HepG2 (cell line): ENCODE data around the gene SIGLEC1. TPM values are rescaled to one million over a fixed set of nuclear protein-coding genes. Genes with fewer than 3 reads are reported as not detected.

Source experiments
- ATAC-seq: fragments of 200-7000 bp; cut with Tn5 transposase; 3 replicates; pipeline ENCODE4 v1.9.1; 2020; ENCODE audit warnings: mild to moderate bottlenecking, moderate library complexity
- BruUV-seq: library from RNA; stranded (reverse); fragments of 400-500 nt; replicated peaks from 2 replicates; lab custom pipeline; 2021; lab: Mats Ljungman, UMichigan
- CTCF ChIA-PET: fragments of 300-600 bp; formaldehyde crosslinking; extraction: SDS; loops from one replicate; lab custom pipeline; 2021; ENCODE audit warnings: low total read pairs, inconsistent platforms, low intra/inter-chr PET ratio; lab: Yijun Ruan, JAX
- POLR2A ChIA-PET: fragments of 350-600 bp; sonication (Branson Sonifier 250); formaldehyde crosslinking; loops from one replicate; lab custom pipeline; 2020; ENCODE audit warnings: antibody characterized with exemption, inconsistent platforms; lab: Yijun Ruan, JAX
- DNase-seq: peaks from one replicate; pipeline ENCODE4 v3.0.0-alpha.2; 2015; ENCODE audit warnings: low spot score
- FAIRE-seq: peaks from 3 replicates; lab custom pipeline; 2011; peaks lifted over from hg19 to GRCh38; lab: Jason Lieb, UNC
- H2AFZ ChIP-seq: one replicate; pipeline ENCODE4 v1.6.1; 2011; ENCODE audit warnings: low read length, inconsistent platforms
- H3K27ac ChIP-seq: fragments of 300-600 bp; 3 replicates; pipeline ENCODE4 v1.8.0; 2011; ENCODE audit warnings: mixed run types, mild to moderate bottlenecking, mixed read lengths, low read length, inconsistent platforms; ENCODE audit not compliant: insufficient read depth; ENCODE audit errors: extremely low read length
- H3K27me3 ChIP-seq, 2 experiments: fragments of 200-600 bp in 1 of 2; 2 replicates in 1 of 2; 3 replicates in 1 of 2; pipeline versions ENCODE4 v1.6.0 to v1.8.0; 2011; ENCODE audit warnings: low read length in 2 of 2, mild to moderate bottlenecking in 2 of 2, moderate library complexity in 2 of 2, inconsistent platforms in 1 of 2; ENCODE audit not compliant: insufficient read depth in 2 of 2, control insufficient read depth in 1 of 2
- H3K36me3 ChIP-seq, 2 experiments: fragments of 200-600 bp in 1 of 2; replicated peaks in 1 of 2; 2 replicates in 1 of 2; 3 replicates in 1 of 2; pipeline versions ENCODE4 v1.5.1 to v1.8.0; 2011; ENCODE audit warnings: low read length in 2 of 2, inconsistent platforms in 1 of 2; ENCODE audit not compliant: insufficient read depth in 2 of 2, control insufficient read depth in 1 of 2
- H3K4me1 ChIP-seq: 2 replicates; pipeline ENCODE4 v1.5.1; 2012; ENCODE audit warnings: low read length, inconsistent platforms; ENCODE audit not compliant: insufficient read depth
- H3K4me2 ChIP-seq: 2 replicates; pipeline ENCODE4 v1.6.0; 2011; ENCODE audit warnings: low read depth, low read length, inconsistent platforms
- H3K4me3 ChIP-seq, 3 experiments: fragments of 200-600 bp in 1 of 3; sonication (generic), shearing (Covaris generic) in 1 of 3; replicated peaks in 1 of 3; 2 replicates each; pipeline ENCODE4 v1.5.1; 2011 to 2016; ENCODE audit warnings: low read length in 3 of 3, inconsistent platforms in 2 of 3, low read depth in 2 of 3, mild to moderate bottlenecking in 2 of 3, control low read depth in 1 of 3, mixed read lengths in 1 of 3; ENCODE audit not compliant: insufficient read depth in 1 of 3
- H3K79me2 ChIP-seq: one replicate; pipeline ENCODE4 v1.6.1; 2011; ENCODE audit warnings: low read length, inconsistent platforms; ENCODE audit not compliant: insufficient read depth
- H3K9ac ChIP-seq: 2 replicates; pipeline ENCODE4 v1.6.0; 2011; ENCODE audit warnings: mild to moderate bottlenecking, low read depth, low read length, inconsistent platforms; ENCODE audit not compliant: insufficient read depth
- H3K9me3 ChIP-seq: 2 replicates; pipeline ENCODE4 v1.5.1; 2012; ENCODE audit warnings: mild to moderate bottlenecking, low read length
- H4K20me1 ChIP-seq: 2 replicates; pipeline ENCODE4 v1.6.0; 2011; ENCODE audit warnings: inconsistent platforms, mild to moderate bottlenecking, low read length, moderate library complexity; ENCODE audit not compliant: insufficient read depth
- KLF11 ChIP-seq: IDR thresholded peaks from 2 replicates; pipeline ENCODE4 v1.6.1; 2016; ENCODE audit warnings: missing compliant biosample characterization
- NAIF1 ChIP-seq: sonication (generic); formaldehyde crosslinking; IDR thresholded peaks from 2 replicates; pipeline ENCODE4 v1.5.0; 2020; ENCODE audit warnings: mild to moderate bottlenecking, missing genetic modification reagents, borderline replicate concordance
- NCOA2 ChIP-seq: sonication (generic); formaldehyde crosslinking; IDR thresholded peaks from 2 replicates; pipeline ENCODE4 v1.8.0; 2022; ENCODE audit warnings: inconsistent platforms
- PLRG1 ChIP-seq: fragments of 450-650 bp; conservative IDR thresholded peaks from 2 replicates; pipeline ENCODE4 v1.6.1; 2016
- RFXAP ChIP-seq: sonication (generic); formaldehyde crosslinking; IDR thresholded peaks from 2 replicates; pipeline ENCODE4 v1.4.0; 2020; ENCODE audit warnings: missing genetic modification reagents, borderline replicate concordance
- ZNF136 ChIP-seq: sonication (generic); formaldehyde crosslinking; IDR thresholded peaks from 2 replicates; pipeline ENCODE4 v1.8.1; 2022; ENCODE audit warnings: low read depth, mild to moderate bottlenecking, moderate library complexity, missing genetic modification reagents
- ZNF329 ChIP-seq: sonication (generic); formaldehyde crosslinking; IDR thresholded peaks from 2 replicates; pipeline ENCODE4 v1.9.0; 2021; ENCODE audit warnings: low read depth, mild to moderate bottlenecking, missing genetic modification reagents
- ZNF678 ChIP-seq: sonication (generic); formaldehyde crosslinking; IDR thresholded peaks from 2 replicates; pipeline ENCODE4 v1.4.0; 2020; ENCODE audit warnings: mild to moderate bottlenecking, missing genetic modification reagents
- WGBS: methylation state at CpG from one replicate; pipeline ENCODE4 v1.1.6; 2017; ENCODE audit warnings: low lambda C conversion rate; 5-methylcytosine and 5-hydroxymethylcytosine counted together
- in situ Hi-C: cut with HindIII; loops from 2 replicates; pipeline ENCODE4 v1.10.0; 2017; ENCODE audit warnings: low pct_unique_long_range_greater_than_20kb; ENCODE audit not compliant: extremely low pct_ligation_motif_present
- intact Hi-C: fragments of 100-400 bp; cut with micrococcal nuclease; formaldehyde crosslinking; loops from one replicate; pipeline ENCODE4 v1.10.0; 2022; ENCODE audit not compliant: unreplicated experiment
- polyA plus RNA-seq, 8 experiments: library from polyadenylated mRNA; depleted of rRNA in 3 of 8; stranded (reverse) in 7 of 8; unstranded in 1 of 8; fragments of >200 nt; fragmentation: Illumina TruSeq in 4 of 8; extraction: Trizol in 4 of 8; gene quantifications; 2 replicates each; pipeline versions ENCODE4 v1.2.1 to v1.2.3, GENCODE V29; 2011 to 2016; ENCODE audit warnings: low read depth in 4 of 8, missing spikeins in 1 of 8, mixed read lengths in 1 of 8; ENCODE audit not compliant: insufficient read depth in 1 of 8
- total RNA-seq, 5 experiments: library from RNA; depleted of rRNA; stranded (reverse); fragments of >200 nt; fragmentation: Illumina TruSeq; extraction: Trizol; gene quantifications; 2 replicates each; pipeline ENCODE4 v1.2.3, GENCODE V29; 2016; ENCODE audit warnings: low read depth in 1 of 5
- TF ChIP-seq, protein P1 (sequence below): sonication (generic); formaldehyde crosslinking; IDR thresholded peaks from 2 replicates; pipeline ENCODE4 v1.4.0; 2020; ENCODE audit warnings: missing genetic modification reagents, mild to moderate bottlenecking, borderline replicate concordance
- TF ChIP-seq, protein P2 (sequence below): sonication (generic); formaldehyde crosslinking; IDR thresholded peaks from 2 replicates; pipeline ENCODE4 v1.4.0; 2020; ENCODE audit warnings: mild to moderate bottlenecking, missing genetic modification reagents
- TF ChIP-seq, protein P3 (sequence below): sonication (generic); formaldehyde crosslinking; IDR thresholded peaks from 2 replicates; pipeline ENCODE4 v1.4.0; 2020; ENCODE audit warnings: missing genetic modification reagents

Gene SIGLEC1
- total and polyA plus RNA-seq, 2 of the 13 experiments (the other 11 are each of a cell fraction or from before 2014, with no cell fraction given): 0.01 TPM; not detected in 1

DNA sequence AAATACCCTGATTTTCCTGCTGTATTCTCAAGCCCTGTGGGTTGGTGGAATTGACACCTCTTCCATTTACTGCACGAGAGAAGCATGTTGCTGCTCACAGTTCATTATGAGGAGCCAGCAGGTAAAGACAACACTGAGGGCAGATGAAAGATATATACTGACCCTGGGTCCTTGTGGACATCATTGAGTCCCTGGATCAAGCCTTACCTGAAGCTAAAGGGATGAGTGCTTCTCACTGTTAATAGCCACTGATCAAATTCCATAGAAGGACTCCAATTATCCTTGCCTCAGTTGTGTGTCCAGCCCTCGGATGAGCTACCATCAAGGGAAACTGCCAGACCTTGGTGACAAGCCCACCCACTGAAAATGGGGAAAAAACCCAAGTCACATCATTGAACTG is 7.7 kb upstream of the SIGLEC1 start:
- POLR2A ChIA-PET: no interaction called here
- no peaks in the 10 kb centered on the region for H3K9me3 ChIP-seq
- no peak overlapping the region for H3K4me2 ChIP-seq
- FAIRE-seq (no peak), ATAC-seq (no peak)
- in situ Hi-C loops: no loop called here
- H3K27ac ChIP-seq: no peak overlapping the region
- H3K27me3 ChIP-seq: peaks cover 0 to 8% of the 10 kb centered on the region in 2 experiments; a peak in 3 of 5 replicates
- no peaks in the 10 kb centered on the region for H3K36me3 ChIP-seq
- no peaks in the 10 kb centered on the region for H3K79me2 ChIP-seq
- no peak overlapping the region for H3K4me3 ChIP-seq
- no peaks in the 10 kb centered on the region for H3K4me1 ChIP-seq
- H2AFZ ChIP-seq: no peak overlapping the region
- H4K20me1 ChIP-seq: no peaks in the 10 kb centered on the region
- WGBS: 0% methylated on average over 2 of the region's 2 CpGs
- TF ChIP-seq RFXAP (CRISPR knock-in tag): no peak
- TF ChIP-seq ZNF329: peak; percentile 98
- TF ChIP-seq, all 625 proteins: peak for 1
- BruUV-seq: no TSS peak
- no peak for DNase-seq
- CTCF ChIA-PET: no interaction called here
- intact Hi-C loops: no loop called here
- no peak overlapping the region for H3K9ac ChIP-seq

DNA sequence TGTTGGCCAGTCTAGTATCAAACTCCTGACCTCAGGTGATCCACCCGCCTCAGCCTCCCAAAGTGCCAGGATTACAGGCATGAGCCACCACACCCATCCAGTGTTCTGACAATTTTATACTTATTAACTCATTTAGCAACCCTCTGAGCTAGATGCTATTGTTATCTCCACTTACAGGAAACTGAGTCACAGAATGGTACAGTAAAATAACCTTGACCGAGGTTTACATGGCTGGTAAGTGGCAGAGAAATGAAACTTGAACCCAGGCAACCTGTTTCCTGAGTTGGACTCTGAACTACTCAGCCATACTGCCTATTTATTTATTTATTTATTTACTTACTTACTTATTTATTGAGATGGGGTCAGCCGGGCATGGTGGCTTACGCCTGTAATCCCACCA is 6.6 kb upstream of the SIGLEC1 start:
- no peak overlapping the region for H3K4me2 ChIP-seq
- no peaks in the 10 kb centered on the region for H3K79me2 ChIP-seq
- H3K36me3 ChIP-seq: no peaks in the 10 kb centered on the region
- H3K27me3 ChIP-seq: peaks cover 0 to 15% of the 10 kb centered on the region in 2 experiments; a peak in 3 of 5 replicates
- ChIA-PET CTCF (no interaction called here), POLR2A (no interaction called here)
- DNase-seq (no peak), ATAC-seq (no peak), FAIRE-seq (no peak)
- 43% methylated on average over 4 of the region's 4 CpGs for WGBS
- H3K9ac ChIP-seq: no peak overlapping the region
- H3K9me3 ChIP-seq: no peaks in the 10 kb centered on the region
- H2AFZ ChIP-seq: no peak overlapping the region
- in situ Hi-C loops (no loop called here), intact Hi-C loops (no loop called here)
- H4K20me1 ChIP-seq: no peaks in the 10 kb centered on the region
- no peak overlapping the region for H3K27ac ChIP-seq
- no TSS peak for BruUV-seq
- H3K4me3 ChIP-seq: no peak overlapping the region
- no peaks in the 10 kb centered on the region for H3K4me1 ChIP-seq
- no peak for TF ChIP-seq ZNF678
- TF ChIP-seq, protein P1, sequence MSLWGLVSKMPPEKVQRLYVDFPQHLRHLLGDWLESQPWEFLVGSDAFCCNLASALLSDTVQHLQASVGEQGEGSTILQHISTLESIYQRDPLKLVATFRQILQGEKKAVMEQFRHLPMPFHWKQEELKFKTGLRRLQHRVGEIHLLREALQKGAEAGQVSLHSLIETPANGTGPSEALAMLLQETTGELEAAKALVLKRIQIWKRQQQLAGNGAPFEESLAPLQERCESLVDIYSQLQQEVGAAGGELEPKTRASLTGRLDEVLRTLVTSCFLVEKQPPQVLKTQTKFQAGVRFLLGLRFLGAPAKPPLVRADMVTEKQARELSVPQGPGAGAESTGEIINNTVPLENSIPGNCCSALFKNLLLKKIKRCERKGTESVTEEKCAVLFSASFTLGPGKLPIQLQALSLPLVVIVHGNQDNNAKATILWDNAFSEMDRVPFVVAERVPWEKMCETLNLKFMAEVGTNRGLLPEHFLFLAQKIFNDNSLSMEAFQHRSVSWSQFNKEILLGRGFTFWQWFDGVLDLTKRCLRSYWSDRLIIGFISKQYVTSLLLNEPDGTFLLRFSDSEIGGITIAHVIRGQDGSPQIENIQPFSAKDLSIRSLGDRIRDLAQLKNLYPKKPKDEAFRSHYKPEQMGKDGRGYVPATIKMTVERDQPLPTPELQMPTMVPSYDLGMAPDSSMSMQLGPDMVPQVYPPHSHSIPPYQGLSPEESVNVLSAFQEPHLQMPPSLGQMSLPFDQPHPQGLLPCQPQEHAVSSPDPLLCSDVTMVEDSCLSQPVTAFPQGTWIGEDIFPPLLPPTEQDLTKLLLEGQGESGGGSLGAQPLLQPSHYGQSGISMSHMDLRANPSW (CRISPR knock-in tag): no peak
- no peak for TF ChIP-seq NCOA2 (CRISPR knock-in tag)
- no peak for TF ChIP-seq ZNF136 (CRISPR knock-in tag)
- TF ChIP-seq, protein P2, sequence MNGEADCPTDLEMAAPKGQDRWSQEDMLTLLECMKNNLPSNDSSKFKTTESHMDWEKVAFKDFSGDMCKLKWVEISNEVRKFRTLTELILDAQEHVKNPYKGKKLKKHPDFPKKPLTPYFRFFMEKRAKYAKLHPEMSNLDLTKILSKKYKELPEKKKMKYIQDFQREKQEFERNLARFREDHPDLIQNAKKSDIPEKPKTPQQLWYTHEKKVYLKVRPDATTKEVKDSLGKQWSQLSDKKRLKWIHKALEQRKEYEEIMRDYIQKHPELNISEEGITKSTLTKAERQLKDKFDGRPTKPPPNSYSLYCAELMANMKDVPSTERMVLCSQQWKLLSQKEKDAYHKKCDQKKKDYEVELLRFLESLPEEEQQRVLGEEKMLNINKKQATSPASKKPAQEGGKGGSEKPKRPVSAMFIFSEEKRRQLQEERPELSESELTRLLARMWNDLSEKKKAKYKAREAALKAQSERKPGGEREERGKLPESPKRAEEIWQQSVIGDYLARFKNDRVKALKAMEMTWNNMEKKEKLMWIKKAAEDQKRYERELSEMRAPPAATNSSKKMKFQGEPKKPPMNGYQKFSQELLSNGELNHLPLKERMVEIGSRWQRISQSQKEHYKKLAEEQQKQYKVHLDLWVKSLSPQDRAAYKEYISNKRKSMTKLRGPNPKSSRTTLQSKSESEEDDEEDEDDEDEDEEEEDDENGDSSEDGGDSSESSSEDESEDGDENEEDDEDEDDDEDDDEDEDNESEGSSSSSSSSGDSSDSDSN (CRISPR knock-in tag): no peak
- no peak for TF ChIP-seq ZNF329
- no peak for TF ChIP-seq NAIF1 (CRISPR knock-in tag)
- no peak for TF ChIP-seq PLRG1
- no peak for TF ChIP-seq KLF11 (CRISPR knock-in tag)
- TF ChIP-seq, protein P3, sequence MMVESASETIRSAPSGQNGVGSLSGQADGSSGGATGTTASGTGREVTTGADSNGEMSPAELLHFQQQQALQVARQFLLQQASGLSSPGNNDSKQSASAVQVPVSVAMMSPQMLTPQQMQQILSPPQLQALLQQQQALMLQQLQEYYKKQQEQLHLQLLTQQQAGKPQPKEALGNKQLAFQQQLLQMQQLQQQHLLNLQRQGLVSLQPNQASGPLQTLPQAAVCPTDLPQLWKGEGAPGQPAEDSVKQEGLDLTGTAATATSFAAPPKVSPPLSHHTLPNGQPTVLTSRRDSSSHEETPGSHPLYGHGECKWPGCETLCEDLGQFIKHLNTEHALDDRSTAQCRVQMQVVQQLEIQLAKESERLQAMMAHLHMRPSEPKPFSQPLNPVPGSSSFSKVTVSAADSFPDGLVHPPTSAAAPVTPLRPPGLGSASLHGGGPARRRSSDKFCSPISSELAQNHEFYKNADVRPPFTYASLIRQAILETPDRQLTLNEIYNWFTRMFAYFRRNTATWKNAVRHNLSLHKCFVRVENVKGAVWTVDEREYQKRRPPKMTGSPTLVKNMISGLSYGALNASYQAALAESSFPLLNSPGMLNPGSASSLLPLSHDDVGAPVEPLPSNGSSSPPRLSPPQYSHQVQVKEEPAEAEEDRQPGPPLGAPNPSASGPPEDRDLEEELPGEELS (CRISPR knock-in tag): no peak
